Germinal center (tissue), 1 donor: ENCODE results near the gene NRG4.
A peak's percentile ranks its signal among the peaks of the same experiment; 100 is the strongest.
"Not testable (repeated sequence)": the region's sequence is repeated elsewhere in the genome, so short reads cannot be mapped to it uniquely, and the experiment has no call there.

Experiments
- DNase-seq: peaks from one replicate; pipeline ENCODE4 v3.0.0; 2012; ENCODE audit warnings: mixed read lengths, low spot score

The NRG4 gene

GRCh38 chr15:76011627-76012551 lies at the start of gene NRG4:
NRG4 (minus strand) TSS chr15:76012424; CDS start chr15:76011230, 1,194 bp downstream.
- DNase-seq: no peak

- DNase-seq: no peak
These were observed 49.5 kb upstream of the NRG4 start for GRCh38 chr15:76061700-76062099.

GRCh38 chr15:76060118-76060989 lies 48.1 kb upstream of the NRG4 start:
- no peak for DNase-seq

- DNase-seq: peak; percentile 59
These were observed 47.3 kb upstream of the NRG4 start, which contains the start of gene TMEM266 for GRCh38 chr15:76059320-76060117. TMEM266 (plus strand) TSS chr15:76059985; CDS start chr15:76134264, 74,279 bp downstream.

- DNase-seq: no peak
These were observed 46.6 kb upstream of the NRG4 start for GRCh38 chr15:76058714-76059319.

- DNase-seq: peak; percentile 49
These were observed 45.2 kb upstream of the NRG4 start for GRCh38 chr15:76057332-76058000.

- peak; percentile 44 for DNase-seq
These were observed 44.7 kb upstream of the NRG4 start for GRCh38 chr15:76056931-76057330.

GRCh38 chr15:76054201-76054600 lies 42.0 kb upstream of the NRG4 start:
- DNase-seq: not testable (repeated sequence)

- no peak for DNase-seq
These were observed 26.3 kb upstream of the NRG4 start for GRCh38 chr15:76038512-76038911.

- DNase-seq: no peak
These were observed 23.4 kb upstream of the NRG4 start for GRCh38 chr15:76035593-76035992.

GRCh38 chr15:76034111-76034510 lies 21.9 kb upstream of the NRG4 start:
- no peak for DNase-seq

GRCh38 chr15:76033438-76033837 lies 21.2 kb upstream of the NRG4 start:
- DNase-seq: no peak

- no peak for DNase-seq
These were observed 19.8 kb upstream of the NRG4 start for GRCh38 chr15:76032046-76032445.

- DNase-seq: no peak
These were observed 12.0 kb upstream of the NRG4 start for GRCh38 chr15:76024021-76024768.

- DNase-seq: not testable (repeated sequence)
These were observed 1.2 kb upstream of the NRG4 start for GRCh38 chr15:76013470-76013869.

- no peak for DNase-seq
These were observed 1.6 kb downstream of the NRG4 start for GRCh38 chr15:76010613-76011012.

- DNase-seq: no peak
These were observed 6.0 kb downstream of the NRG4 start for GRCh38 chr15:76006136-76006778.

GRCh38 chr15:76003364-76003763 lies 8.9 kb downstream of the NRG4 start:
- no peak for DNase-seq

- no peak for DNase-seq
These were observed 16.6 kb downstream of the NRG4 start for GRCh38 chr15:75995611-75996010.

- no peak for DNase-seq
These were observed 18.0 kb downstream of the NRG4 start for GRCh38 chr15:75994220-75994619.
